Liver (tissue), 3 donors: ENCODE results near the gene IQCH.

Experiments used
- ATF3 ChIP-seq: IDR thresholded peaks from 2 replicates; pipeline ENCODE4 v1.6.1; 2016; ENCODE audit warnings: antibody characterized with exemption
- CTCF ChIP-seq: fragments of 150-350 bp; IDR thresholded peaks from 2 replicates; pipeline ENCODE4 v1.5.1; 2017; ENCODE audit warnings: improper control_type of control experiment, low read depth, low read length; ENCODE audit not compliant: missing input control
- EGR1 ChIP-seq, 2 donors: IDR thresholded peaks; 2 replicates each; pipeline ENCODE4 v1.6.1; 2016 to 2018; ENCODE audit warnings: antibody characterized with exemption in 2 of 2, low read depth in 2 of 2
- FOXA1 ChIP-seq: IDR thresholded peaks from 2 replicates; pipeline ENCODE4 v1.6.1; 2016; ENCODE audit warnings: antibody characterized with exemption
- RAD21 ChIP-seq, 2 donors: IDR thresholded peaks; 2 replicates each; pipeline ENCODE4 v1.6.1; 2016; ENCODE audit warnings: antibody characterized with exemption in 2 of 2, mild to moderate bottlenecking in 2 of 2
- RXRA ChIP-seq, 2 donors: IDR thresholded peaks; 2 replicates each; pipeline ENCODE4 v1.6.1; 2017 to 2018; ENCODE audit warnings: antibody characterized with exemption in 2 of 2, mild to moderate bottlenecking in 1 of 2
- SP1 ChIP-seq: IDR thresholded peaks from 2 replicates; pipeline ENCODE4 v1.6.1; 2018; ENCODE audit warnings: antibody characterized with exemption, mild to moderate bottlenecking
- YY1 ChIP-seq: IDR thresholded peaks from 2 replicates; pipeline ENCODE4 v1.6.1; 2016; ENCODE audit warnings: antibody characterized with exemption, mild to moderate bottlenecking
- TF ChIP-seq, protein P1 (sequence below): IDR thresholded peaks from 2 replicates; pipeline ENCODE4 v1.6.1; 2016; ENCODE audit warnings: antibody characterized with exemption
- TF ChIP-seq, protein P2 (sequence below): IDR thresholded peaks from 2 replicates; pipeline ENCODE4 v1.6.1; 2016; ENCODE audit warnings: antibody characterized with exemption
- donor health status: healthy.
- donor health status: healthy.

DNA sequence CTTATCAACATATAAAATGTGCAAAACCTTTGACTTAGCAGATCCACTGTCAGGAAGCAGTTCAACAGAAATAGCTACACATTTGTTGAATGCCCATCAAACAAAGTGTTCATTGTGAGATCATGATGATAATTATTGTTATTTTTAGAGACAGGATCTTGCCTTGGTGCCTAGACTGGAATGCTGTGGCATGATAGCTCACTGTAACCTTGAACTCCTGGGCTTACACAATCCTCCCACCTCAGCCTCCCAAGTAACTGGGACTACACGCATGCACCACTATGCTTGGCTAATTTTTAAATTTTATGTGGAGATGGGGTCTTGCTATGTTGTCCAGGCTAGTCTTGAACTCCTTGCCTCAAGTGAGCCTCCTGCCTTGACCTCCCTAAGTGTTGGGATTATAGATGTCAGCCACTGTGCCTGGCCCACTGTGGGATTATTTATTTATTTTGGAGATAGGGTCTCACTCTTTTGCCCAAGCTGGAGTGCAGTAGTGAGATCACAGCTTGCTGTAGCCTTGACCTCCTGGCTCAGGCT is 296.7 kb downstream of the IQCH start:
- TF ChIP-seq CTCF: no peak
- TF ChIP-seq, protein P1, sequence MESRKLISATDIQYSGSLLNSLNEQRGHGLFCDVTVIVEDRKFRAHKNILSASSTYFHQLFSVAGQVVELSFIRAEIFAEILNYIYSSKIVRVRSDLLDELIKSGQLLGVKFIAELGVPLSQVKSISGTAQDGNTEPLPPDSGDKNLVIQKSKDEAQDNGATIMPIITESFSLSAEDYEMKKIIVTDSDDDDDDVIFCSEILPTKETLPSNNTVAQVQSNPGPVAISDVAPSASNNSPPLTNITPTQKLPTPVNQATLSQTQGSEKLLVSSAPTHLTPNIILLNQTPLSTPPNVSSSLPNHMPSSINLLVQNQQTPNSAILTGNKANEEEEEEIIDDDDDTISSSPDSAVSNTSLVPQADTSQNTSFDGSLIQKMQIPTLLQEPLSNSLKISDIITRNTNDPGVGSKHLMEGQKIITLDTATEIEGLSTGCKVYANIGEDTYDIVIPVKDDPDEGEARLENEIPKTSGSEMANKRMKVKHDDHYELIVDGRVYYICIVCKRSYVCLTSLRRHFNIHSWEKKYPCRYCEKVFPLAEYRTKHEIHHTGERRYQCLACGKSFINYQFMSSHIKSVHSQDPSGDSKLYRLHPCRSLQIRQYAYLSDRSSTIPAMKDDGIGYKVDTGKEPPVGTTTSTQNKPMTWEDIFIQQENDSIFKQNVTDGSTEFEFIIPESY: no peak
- TF ChIP-seq SP1: no peak
- no peak for TF ChIP-seq FOXA1
- TF ChIP-seq, protein P2, sequence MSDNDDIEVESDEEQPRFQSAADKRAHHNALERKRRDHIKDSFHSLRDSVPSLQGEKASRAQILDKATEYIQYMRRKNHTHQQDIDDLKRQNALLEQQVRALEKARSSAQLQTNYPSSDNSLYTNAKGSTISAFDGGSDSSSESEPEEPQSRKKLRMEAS: no peak
- TF ChIP-seq EGR1 (IDR thresholded peaks at IDR 0.05; ENCODE audit: low read depth in 2 of 2): no peak
- TF ChIP-seq YY1: no peak
- TF ChIP-seq RAD21 (IDR thresholded peaks at IDR 0.05): no peak
- TF ChIP-seq RXRA (IDR thresholded peaks at IDR 0.05): no peak
- TF ChIP-seq ATF3: no peak
